ENCODE results near the gene CCDC183.
A peak's percentile ranks its signal among the peaks of the same experiment; 100 is the strongest.
"Not testable (repeated sequence)": the region's sequence is repeated elsewhere in the genome, so short reads cannot be mapped to it uniquely, and the experiment has no call there.

Gene CCDC183

GRCh38 chr9:136799079-136799853 lies 3.1 kb downstream of the CCDC183 start:
- DNase-seq (ENCODE audit: low read depth in 3 of 3, low spot score in 1 of 3) = no peak

- DNase-seq (ENCODE audit: low read depth in 3 of 3, low spot score in 1 of 3) = peak; percentile 82 to 86 (median 86)
Observed at GRCh38 chr9:136799854-136800657, 3.9 kb downstream of the CCDC183 start.

GRCh38 chr9:136802321-136802720 lies 6.2 kb downstream of the CCDC183 start:
- no peak for DNase-seq (ENCODE audit: low read depth in 3 of 3, low spot score in 1 of 3)

- DNase-seq (ENCODE audit: low read depth in 3 of 3, low spot score in 1 of 3) = not testable (repeated sequence)
Observed at GRCh38 chr9:136803009-136803550, 6.9 kb downstream of the CCDC183 start.

GRCh38 chr9:136803551-136804508 lies 7.7 kb downstream of the CCDC183 start:
- no peak for DNase-seq (ENCODE audit: low read depth in 3 of 3, low spot score in 1 of 3)

- no peak for DNase-seq (ENCODE audit: low read depth in 3 of 3, low spot score in 1 of 3)
Observed at GRCh38 chr9:136804509-136805206, 8.5 kb downstream of the CCDC183 start.

GRCh38 chr9:136805207-136805740 lies 9.1 kb downstream of the CCDC183 start:
- no peak for DNase-seq (ENCODE audit: low read depth in 3 of 3, low spot score in 1 of 3)

GRCh38 chr9:136806067-136806466 lies 9.9 kb downstream of the CCDC183 start:
- DNase-seq (ENCODE audit: low read depth in 3 of 3, low spot score in 1 of 3) = no peak

- no peak for DNase-seq (ENCODE audit: low read depth in 3 of 3, low spot score in 1 of 3)
Observed at GRCh38 chr9:136806631-136807201, 10.6 kb downstream of the CCDC183 start.

GRCh38 chr9:136807281-136808074 lies 11.3 kb downstream of the CCDC183 start, which contains the start of gene RABL6:
RABL6 (plus strand) TSS chr9:136807948; CDS start chr9:136808197, 249 bp downstream.
- DNase-seq (ENCODE audit: low read depth in 3 of 3, low spot score in 1 of 3) = peak; percentile 57 to 76 (median 74)

GRCh38 chr9:136808075-136808805 lies 12.1 kb downstream of the CCDC183 start:
- peak in 2 of 3 donors; percentile 30 to 40 for DNase-seq (ENCODE audit: low read depth in 3 of 3, low spot score in 1 of 3)

GRCh38 chr9:136808806-136809158 lies 12.6 kb downstream of the CCDC183 start:
- DNase-seq (ENCODE audit: low read depth in 3 of 3, low spot score in 1 of 3) = no peak

GRCh38 chr9:136814725-136815421 lies 18.7 kb downstream of the CCDC183 start:
- DNase-seq (ENCODE audit: low read depth in 3 of 3, low spot score in 1 of 3) = no peak

- no peak for DNase-seq (ENCODE audit: low read depth in 3 of 3, low spot score in 1 of 3)
Observed at GRCh38 chr9:136815422-136815782, 19.3 kb downstream of the CCDC183 start.

- DNase-seq (ENCODE audit: low read depth in 3 of 3, low spot score in 1 of 3) = no peak
Observed at GRCh38 chr9:136820971-136821825, 25.1 kb downstream of the CCDC183 start.

- no peak for DNase-seq (ENCODE audit: low read depth in 3 of 3, low spot score in 1 of 3)
Observed at GRCh38 chr9:136821826-136822544, 25.8 kb downstream of the CCDC183 start.
